Transverse colon (tissue), 3 donors: ENCODE results near the gene ZFAND4.

Experiments used
- POLR2A ChIP-seq: fragments of 450-650 bp; IDR thresholded peaks from one replicate; pipeline ENCODE4 v1.6.1; 2016; ENCODE audit warnings: antibody characterized with exemption, mild to moderate bottlenecking, moderate library complexity
- TF ChIP-seq, protein P1 (sequence below), 5 experiments: fragments of 200-600 bp in 3 of 5; fragments of 450-650 bp in 2 of 5; sonication (generic) in 3 of 5; IDR thresholded peaks; 1 replicate in 2 of 5; 2 replicates in 3 of 5; pipeline ENCODE4 v1.5.1; 2016 to 2017; ENCODE audit warnings: antibody characterized with exemption in 5 of 5, inconsistent platforms in 3 of 5, mild to moderate bottlenecking in 2 of 5, moderate library complexity in 1 of 5

DNA sequence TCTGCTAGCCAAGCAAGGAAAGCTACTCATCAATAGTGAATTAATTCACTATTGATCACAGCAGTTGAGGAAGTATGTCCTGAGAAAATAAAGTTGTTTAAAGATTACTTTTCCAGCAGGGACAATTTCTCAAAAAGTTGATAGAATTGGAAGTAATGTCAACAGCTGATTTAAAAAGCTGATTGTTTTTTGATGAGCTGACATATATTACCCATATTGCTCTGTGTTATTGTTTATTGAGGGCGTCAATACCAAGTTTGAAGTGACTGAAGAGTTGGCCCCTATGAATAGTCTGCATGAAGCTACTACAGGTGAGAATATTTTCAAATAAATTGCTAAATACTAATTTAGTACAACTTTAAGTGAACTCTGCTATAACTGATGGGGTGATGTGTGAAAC, 28.0 kb downstream of the ZFAND4 start:
- TF ChIP-seq, protein P1, sequence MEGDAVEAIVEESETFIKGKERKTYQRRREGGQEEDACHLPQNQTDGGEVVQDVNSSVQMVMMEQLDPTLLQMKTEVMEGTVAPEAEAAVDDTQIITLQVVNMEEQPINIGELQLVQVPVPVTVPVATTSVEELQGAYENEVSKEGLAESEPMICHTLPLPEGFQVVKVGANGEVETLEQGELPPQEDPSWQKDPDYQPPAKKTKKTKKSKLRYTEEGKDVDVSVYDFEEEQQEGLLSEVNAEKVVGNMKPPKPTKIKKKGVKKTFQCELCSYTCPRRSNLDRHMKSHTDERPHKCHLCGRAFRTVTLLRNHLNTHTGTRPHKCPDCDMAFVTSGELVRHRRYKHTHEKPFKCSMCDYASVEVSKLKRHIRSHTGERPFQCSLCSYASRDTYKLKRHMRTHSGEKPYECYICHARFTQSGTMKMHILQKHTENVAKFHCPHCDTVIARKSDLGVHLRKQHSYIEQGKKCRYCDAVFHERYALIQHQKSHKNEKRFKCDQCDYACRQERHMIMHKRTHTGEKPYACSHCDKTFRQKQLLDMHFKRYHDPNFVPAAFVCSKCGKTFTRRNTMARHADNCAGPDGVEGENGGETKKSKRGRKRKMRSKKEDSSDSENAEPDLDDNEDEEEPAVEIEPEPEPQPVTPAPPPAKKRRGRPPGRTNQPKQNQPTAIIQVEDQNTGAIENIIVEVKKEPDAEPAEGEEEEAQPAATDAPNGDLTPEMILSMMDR (IDR thresholded peaks at IDR 0.05): no peak
- TF ChIP-seq POLR2A: no peak
